ENCODE results near the gene PRSS35. TPM values are rescaled to one million over a fixed set of nuclear protein-coding genes. Genes with fewer than 3 reads are reported as not detected.

PRSS35 gene
- total and polyA plus RNA-seq, 2 of the 8 experiments (the other 6 are each of a cell fraction or from before 2014, with no cell fraction given), result 1.3 to 2.9 TPM

DNA sequence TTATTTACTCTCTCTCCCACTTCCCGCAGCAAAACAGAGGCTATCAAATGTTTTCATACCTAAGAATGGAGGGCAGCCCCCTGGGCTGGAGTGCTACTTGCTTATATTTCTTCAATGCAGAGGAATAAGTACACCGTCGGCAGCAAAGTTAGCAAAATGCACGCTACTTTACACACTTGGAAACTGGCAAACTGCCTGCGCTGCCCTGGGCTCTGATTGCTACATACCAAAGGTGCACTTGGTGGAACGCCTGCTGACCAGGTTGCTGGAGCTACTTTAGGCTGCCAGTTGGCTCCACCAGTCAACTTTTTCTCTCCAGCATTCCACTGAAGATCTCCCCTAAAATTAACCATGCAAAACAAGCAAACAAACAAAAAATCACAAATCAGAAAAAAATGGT, 62.4 kb downstream of the PRSS35 start:
- H3K4me1 ChIP-seq (replicated peaks in 1 of 4; ENCODE audit: control insufficient read depth in 3 of 4, insufficient read depth in 4 of 4, low read length in 3 of 4), result no peaks in the 10 kb centered on the region

More for the DNA sequence above, 62.4 kb downstream of the PRSS35 start:
- no peak overlapping the region for H3K18ac ChIP-seq (ENCODE audit: extremely low read depth, low read length)
- WGBS, 2 experiments (ENCODE audit: extremely low coverage in 1 of 2, insufficient coverage in 1 of 2, insufficient read length in 1 of 2, insufficient replicate concordance in 2 of 2, low coverage in 1 of 2, low lambda C conversion rate in 2 of 2, missing lambda C conversion rate in 1 of 2), result 72% methylated on average over 6 of the region's 6 CpGs; no CpG with 5 or more reads in 1 of the 2 experiments
- H2BK15ac ChIP-seq (ENCODE audit: low read length), result no peak overlapping the region
- no peaks in the 10 kb centered on the region for H3K79me1 ChIP-seq (ENCODE audit: low read depth, low read length)
- H3K23me2 ChIP-seq (ENCODE audit: low read depth, low read length), result no peaks in the 10 kb centered on the region
- H4K20me1 ChIP-seq (replicated peaks in 1 of 2; ENCODE audit: control insufficient read depth in 1 of 2, insufficient read depth in 2 of 2, low read length in 2 of 2), result peaks cover 0 to 2% of the 10 kb centered on the region in 2 experiments
- no peak overlapping the region for H2AK5ac ChIP-seq (ENCODE audit: low read depth, low read length)
- no peak overlapping the region for H3K4me3 ChIP-seq (ENCODE audit: extremely low read depth in 1 of 4, insufficient read depth in 2 of 4, low read depth in 3 of 4, low read length in 4 of 4)
- no peaks in the 10 kb centered on the region for H3K36me3 ChIP-seq (ENCODE audit: control insufficient read depth in 2 of 4, insufficient read depth in 4 of 4, low read length in 3 of 4)
- no peaks in the 10 kb centered on the region for H3K79me2 ChIP-seq (ENCODE audit: control insufficient read depth in 1 of 2, insufficient read depth in 2 of 2, low read length in 2 of 2)
- CTCF ChIA-PET (ENCODE audit: partially characterized antibody), result no interaction called here
- H3K27ac ChIP-seq (ENCODE audit: low read depth, low read length), result no peak overlapping the region
- H3K9ac ChIP-seq (replicated peaks in 1 of 4; ENCODE audit: extremely low read depth in 1 of 4, low read depth in 3 of 4, low read length in 3 of 4), result no peak overlapping the region
- no peaks in the 10 kb centered on the region for H3K27me3 ChIP-seq (replicated peaks in 1 of 4; ENCODE audit: control insufficient read depth in 3 of 4, extremely low read depth in 1 of 4, insufficient read depth in 3 of 4, low read length in 3 of 4)
- H2BK5ac ChIP-seq (ENCODE audit: low read depth, low read length), result no peak overlapping the region
- no peak overlapping the region for H2BK12ac ChIP-seq (ENCODE audit: low read depth, low read length)
- TF ChIP-seq SIN3A (conservative IDR thresholded peaks at IDR 0.05 in 1 of 2, IDR thresholded peaks at IDR 0.05 in 1 of 2; ENCODE audit: low read depth in 1 of 2, low read length in 2 of 2), result no peak
- TF ChIP-seq CEBPB (IDR thresholded peaks at IDR 0.05; ENCODE audit: low read depth, low read length), result peak; percentile 41; the same call in 1 of the 2 replicates
- no peak overlapping the region for H3K4ac ChIP-seq (replicated peaks; ENCODE audit: insufficient read length, low read depth, low read length)
- DNase-seq (ENCODE audit: low read depth in 1 of 2, low spot score in 2 of 2), result no peak
- no peak overlapping the region for H3K23ac ChIP-seq (ENCODE audit: insufficient read length)
- POLR2A ChIA-PET (ENCODE audit: partially characterized antibody), result no interaction called here
- no peak overlapping the region for H3K56ac ChIP-seq (replicated peaks; ENCODE audit: insufficient read length, low read depth, low read length)
- no peak overlapping the region for H4K91ac ChIP-seq (replicated peaks; ENCODE audit: insufficient read length, low read length)
- no peak overlapping the region for H2BK20ac ChIP-seq (ENCODE audit: low read length)
- no peaks in the 10 kb centered on the region for H3K9me3 ChIP-seq (ENCODE audit: insufficient read depth in 2 of 2, low read depth in 1 of 2, low read length in 1 of 2)
- H2AFZ ChIP-seq (ENCODE audit: low read length), result no peak overlapping the region
- H4K5ac ChIP-seq (ENCODE audit: insufficient read length, low read depth, low read length), result no peak overlapping the region
- no peak overlapping the region for H2BK120ac ChIP-seq (replicated peaks; ENCODE audit: low read depth, low read length)
- no peak overlapping the region for H3K4me2 ChIP-seq (ENCODE audit: insufficient read depth in 1 of 2, low read depth in 2 of 2, low read length in 2 of 2)
- H4K8ac ChIP-seq (ENCODE audit: extremely low read depth, insufficient read depth, low read length), result no peak overlapping the region
- no peak for FAIRE-seq
- H3K14ac ChIP-seq (ENCODE audit: insufficient read length), result no peak overlapping the region

Other genes with a start within 250 kb of the PRSS35 start
- gene ME1, start 81.5 kb upstream of the PRSS35 start, total RNA-seq (2021; fragmentation: NEBNext Ultra II Directional; extraction: Animal tissue kit (Norgen Biotek cat#: 25700)), result 3.9 and 4.2 TPM in 2 replicates
- 0.69 and 1.3 TPM in 2 replicates for gene ME1, start 81.5 kb upstream of the PRSS35 start, polyA plus RNA-seq (2011; rRNA removed)
- gene SNAP91, start 196.6 kb downstream of the PRSS35 start, total RNA-seq (2021; fragmentation: NEBNext Ultra II Directional; extraction: Animal tissue kit (Norgen Biotek cat#: 25700)), result 1.0 and 1.5 TPM in 2 replicates
- 0.97 and 1.3 TPM in 2 replicates for gene SNAP91, start 196.6 kb downstream of the PRSS35 start, polyA plus RNA-seq (2011; rRNA removed)